GM12878 (cell line): ENCODE measurements around the gene NEGR1. TPM values are rescaled to one million over a fixed set of nuclear protein-coding genes. Genes with fewer than 3 reads are reported as not detected.

ENCODE experiments used
- ATAC-seq: fragments of 200-7000 bp; cut with Tn5 transposase; 3 replicates; pipeline ENCODE4 v1.9.1; 2020; ENCODE audit warnings: mild to moderate bottlenecking, moderate library complexity
- BruUV-seq: library from RNA; stranded (reverse); fragments of 400-500 nt; replicated peaks from 2 replicates; lab custom pipeline; 2021; lab: Mats Ljungman, UMichigan
- CTCF ChIA-PET: fragments of 300-600 bp; sonication (Branson Sonifier 250); formaldehyde crosslinking; extraction: SDS; loops from one replicate; lab custom pipeline; 2021; ENCODE audit warnings: inconsistent platforms; lab: Yijun Ruan, JAX
- POLR2A ChIA-PET: fragments of 350-600 bp; formaldehyde crosslinking; extraction: SDS; loops from one replicate; lab custom pipeline; 2021; ENCODE audit warnings: inconsistent platforms; lab: Charles Lee
- RAD21 ChIA-PET: fragments of 300-600 bp; sonication (Branson Sonifier 250); formaldehyde crosslinking; loops from one replicate; lab custom pipeline; 2023; ENCODE audit warnings: antibody characterized with exemption; ENCODE audit not compliant: unreplicated experiment; lab: Charles Lee
- SMC1A ChIA-PET: fragments of 300-600 bp; sonication (Branson Sonifier 250); formaldehyde crosslinking; loops from one replicate; lab custom pipeline; 2023; ENCODE audit not compliant: unreplicated experiment, uncharacterized antibody; lab: Charles Lee
- DNase-seq: peaks from one replicate; pipeline ENCODE4 v3.0.0-alpha.2; 2011; ENCODE audit warnings: low read depth, low spot score
- FAIRE-seq: peaks from 3 replicates; lab custom pipeline; 2011; peaks lifted over from hg19 to GRCh38; lab: Jason Lieb, UNC
- H2AFZ ChIP-seq: 2 replicates; pipeline ENCODE4 v1.6.0; 2011; ENCODE audit warnings: low read depth, low read length, control low read depth; ENCODE audit not compliant: control insufficient read depth
- H3K27ac ChIP-seq: 2 replicates; pipeline ENCODE4 v1.5.1; 2011; ENCODE audit warnings: control low read depth; ENCODE audit not compliant: control insufficient read depth, insufficient read depth
- H3K27me3 ChIP-seq, 2 experiments: replicated peaks in 1 of 2; 2 replicates each; pipeline versions ENCODE4 v1.6.0 to v1.6.1; 2011; ENCODE audit warnings: low read length in 1 of 2; ENCODE audit not compliant: control insufficient read depth in 2 of 2, insufficient read depth in 2 of 2
- H3K36me3 ChIP-seq, 2 experiments: 2 replicates each; pipeline ENCODE4 v1.5.1; 2011; ENCODE audit warnings: low read length in 1 of 2; ENCODE audit not compliant: control insufficient read depth in 2 of 2, insufficient read depth in 2 of 2
- H3K4me1 ChIP-seq: 2 replicates; pipeline ENCODE4 v1.6.1; 2011; ENCODE audit warnings: mild to moderate bottlenecking, low read length, moderate library complexity, mixed read lengths; ENCODE audit not compliant: control insufficient read depth, insufficient read depth
- H3K4me2 ChIP-seq: 2 replicates; pipeline ENCODE4 v1.6.0; 2011; ENCODE audit warnings: control low read depth; ENCODE audit not compliant: control insufficient read depth, insufficient read depth
- H3K4me3 ChIP-seq: fragments of 200-600 bp; sonication (generic); 2 replicates; pipeline ENCODE4 v1.5.1; 2016
- H3K79me2 ChIP-seq: 2 replicates; pipeline ENCODE4 v1.6.0; 2011; ENCODE audit warnings: low read length; ENCODE audit not compliant: control insufficient read depth, insufficient read depth
- H3K9ac ChIP-seq: 2 replicates; pipeline ENCODE4 v1.8.0; 2011; ENCODE audit warnings: low read length, control low read depth, mixed read lengths; ENCODE audit not compliant: control insufficient read depth, insufficient read depth
- H3K9me3 ChIP-seq: replicated peaks from 3 replicates; pipeline ENCODE4 v1.5.1; 2011; ENCODE audit warnings: mild to moderate bottlenecking, low read length; ENCODE audit not compliant: control insufficient read depth, insufficient read depth
- H4K20me1 ChIP-seq: 2 replicates; pipeline ENCODE4 v1.6.0; 2011; ENCODE audit not compliant: control insufficient read depth, insufficient read depth
- CREB1 ChIP-seq: IDR thresholded peaks from 2 replicates; pipeline ENCODE4 v1.6.1; 2012; ENCODE audit warnings: low read depth, mild to moderate bottlenecking, inconsistent platforms
- HCFC1 ChIP-seq: fragments of 150-350 bp; IDR thresholded peaks from 2 replicates; pipeline ENCODE4 v1.6.1; 2014; ENCODE audit warnings: low read length
- HDAC2 ChIP-seq: fragments of 200-600 bp; sonication (generic); IDR thresholded peaks from 2 replicates; pipeline ENCODE4 v1.6.1; 2017
- HDAC6 ChIP-seq: fragments of 200-600 bp; sonication (generic); IDR thresholded peaks from one replicate; pipeline ENCODE4 v1.8.0; 2017; ENCODE audit warnings: antibody characterized with exemption; ENCODE audit not compliant: unreplicated experiment
- IKZF1 ChIP-seq: fragments of 450-650 bp; conservative IDR thresholded peaks from 2 replicates; pipeline ENCODE4 v1.6.1; 2017; ENCODE audit warnings: antibody characterized with exemption, mild to moderate bottlenecking
- IKZF2 ChIP-seq, 2 experiments: fragments of 450-650 bp; IDR thresholded peaks; 2 replicates each; pipeline ENCODE4 v1.6.1; 2017; ENCODE audit warnings: mild to moderate bottlenecking in 2 of 2, moderate library complexity in 2 of 2
- MTA2 ChIP-seq: fragments of 450-650 bp; IDR thresholded peaks from 2 replicates; pipeline ENCODE4 v1.6.1; 2016; ENCODE audit warnings: low read depth, mild to moderate bottlenecking, moderate library complexity
- MTA3 ChIP-seq: IDR thresholded peaks from 2 replicates; pipeline ENCODE4 v1.6.1; 2012; ENCODE audit warnings: low read length, inconsistent platforms, borderline replicate concordance
- MYC ChIP-seq: IDR thresholded peaks from 2 replicates; pipeline ENCODE4 v1.6.1; 2011; ENCODE audit warnings: mild to moderate bottlenecking, low read length, moderate library complexity, inconsistent platforms; ENCODE audit not compliant: insufficient read depth, insufficient replicate concordance, insufficient read length, severe bottlenecking
- NR2C2 ChIP-seq: IDR thresholded peaks from 2 replicates; pipeline ENCODE4 v1.6.1; 2011; ENCODE audit warnings: borderline replicate concordance, low read depth; ENCODE audit not compliant: control insufficient read depth, insufficient read length
- PKNOX1 ChIP-seq: fragments of 450-650 bp; IDR thresholded peaks from 2 replicates; pipeline ENCODE4 v1.6.1; 2016; ENCODE audit warnings: mild to moderate bottlenecking
- RUNX3 ChIP-seq: IDR thresholded peaks from 2 replicates; pipeline ENCODE4 v1.6.1; 2012; ENCODE audit warnings: low read length, inconsistent platforms
- SREBF1 ChIP-seq: IDR thresholded peaks from 2 replicates; pipeline ENCODE4 v1.6.1; 2012; ENCODE audit warnings: mild to moderate bottlenecking, low read length
- WGBS: methylation state at CpG from one replicate; pipeline ENCODE4 v1.1.6; 2016; ENCODE audit warnings: low lambda C conversion rate; ENCODE audit not compliant: insufficient replicate concordance, insufficient coverage; ENCODE audit errors: missing lambda C conversion rate; 5-methylcytosine and 5-hydroxymethylcytosine counted together
- in situ Hi-C: fragments of 300-500 bp; cut with MboI; formaldehyde crosslinking; loops from 9 replicates; pipeline ENCODE4 v1.14.3; 2018; ENCODE audit warnings: mixed read lengths
- intact Hi-C: fragments of 100-400 bp; cut with micrococcal nuclease; formaldehyde crosslinking; loops from one replicate; pipeline ENCODE4 v1.14.2; 2022; ENCODE audit not compliant: unreplicated experiment
- polyA plus RNA-seq, 11 experiments: library from polyadenylated mRNA; depleted of rRNA in 4 of 11; unstranded in 6 of 11; stranded (reverse) in 5 of 11; fragments of >200 nt; fragmentation: Nextera tagmentation in 4 of 11; fragmentation: Illumina TruSeq in 1 of 11; extraction: Ambion mirVana in 4 of 11; extraction: Trizol in 1 of 11; gene quantifications; 1 replicate in 1 of 11; 2 replicates in 10 of 11; pipeline versions ENCODE4 v1.2.1 to v1.2.3, GENCODE V29; 2011 to 2016; ENCODE audit warnings: inconsistent platforms in 2 of 11, missing spikeins in 2 of 11, low read depth in 1 of 11
- total RNA-seq, 4 experiments: library from RNA; depleted of rRNA in 3 of 4; stranded (reverse); fragments of >200 nt in 3 of 4; fragmentation: Illumina TruSeq in 1 of 4; extraction: Trizol in 1 of 4; gene quantifications; 2 replicates each; pipeline versions ENCODE4 v1.2.1 to v1.2.3, GENCODE V29; 2013 to 2021
- TF ChIP-seq, protein P1 (sequence below): fragments of 450-650 bp; IDR thresholded peaks from 2 replicates; pipeline ENCODE4 v1.6.1; 2017; ENCODE audit warnings: antibody characterized with exemption, mild to moderate bottlenecking, moderate library complexity
- TF ChIP-seq, protein P2 (sequence below): fragments of 450-650 bp; IDR thresholded peaks from 2 replicates; pipeline ENCODE4 v1.6.1; 2014; ENCODE audit warnings: mild to moderate bottlenecking
- TF ChIP-seq, protein P3 (sequence below): IDR thresholded peaks from 2 replicates; pipeline ENCODE4 v1.6.1; 2011; ENCODE audit warnings: mild to moderate bottlenecking, low read depth, low read length, moderate library complexity; ENCODE audit not compliant: insufficient replicate concordance

The NEGR1 gene
- total and polyA plus RNA-seq, 10 of the 15 experiments (the other 5 are each of a cell fraction or from before 2014, with no cell fraction given) = under 0.01 to 0.03 (median 0.01) TPM; not detected in 7

GRCh38 chr1:71640998-71641397 is 641.3 kb downstream of the NEGR1 start:
- in situ Hi-C loops = no loop called here
- FAIRE-seq = no peak

More at GRCh38 chr1:71640998-71641397, 641.3 kb downstream of the NEGR1 start:
- BruUV-seq = no TSS peak
- intact Hi-C loops = no loop called here
- H3K36me3 ChIP-seq = no peaks in the 10 kb centered on the region
- no peak overlapping the region for H3K9ac ChIP-seq
- H3K4me2 ChIP-seq = no peak overlapping the region
- H3K27ac ChIP-seq = no peak overlapping the region
- ChIA-PET CTCF (interaction anchor here (0.8 kb wide), 1 partner anchor 10 kb away, joined by 4 read pairs; no protein-coding TSS in a partner anchor), SMC1A (interaction anchor here (0.8 kb wide), 1 partner anchor 10 kb away, joined by 3 read pairs; no protein-coding TSS in a partner anchor)
- no peaks in the 10 kb centered on the region for H3K9me3 ChIP-seq
- no peaks in the 10 kb centered on the region for H4K20me1 ChIP-seq
- no peaks in the 10 kb centered on the region for H3K79me2 ChIP-seq
- WGBS = 7% methylated on average over 5 of the region's 5 CpGs
- H3K4me3 ChIP-seq = no peak overlapping the region
- H3K27me3 ChIP-seq = no peaks in the 10 kb centered on the region
- no peak overlapping the region for H2AFZ ChIP-seq
- TF ChIP-seq NR2C2 (no peak), IKZF1 (no peak), PKNOX1 (no peak), MYC (no peak), RUNX3 (no peak), HCFC1 (no peak), SREBF1 (no peak), CREB1 (no peak), MTA3 (no peak), HDAC2 (no peak), HDAC6 (no peak), IKZF2 (IDR thresholded peaks at IDR 0.05) (no peak), MTA2 (no peak)
- TF ChIP-seq, protein P1, sequence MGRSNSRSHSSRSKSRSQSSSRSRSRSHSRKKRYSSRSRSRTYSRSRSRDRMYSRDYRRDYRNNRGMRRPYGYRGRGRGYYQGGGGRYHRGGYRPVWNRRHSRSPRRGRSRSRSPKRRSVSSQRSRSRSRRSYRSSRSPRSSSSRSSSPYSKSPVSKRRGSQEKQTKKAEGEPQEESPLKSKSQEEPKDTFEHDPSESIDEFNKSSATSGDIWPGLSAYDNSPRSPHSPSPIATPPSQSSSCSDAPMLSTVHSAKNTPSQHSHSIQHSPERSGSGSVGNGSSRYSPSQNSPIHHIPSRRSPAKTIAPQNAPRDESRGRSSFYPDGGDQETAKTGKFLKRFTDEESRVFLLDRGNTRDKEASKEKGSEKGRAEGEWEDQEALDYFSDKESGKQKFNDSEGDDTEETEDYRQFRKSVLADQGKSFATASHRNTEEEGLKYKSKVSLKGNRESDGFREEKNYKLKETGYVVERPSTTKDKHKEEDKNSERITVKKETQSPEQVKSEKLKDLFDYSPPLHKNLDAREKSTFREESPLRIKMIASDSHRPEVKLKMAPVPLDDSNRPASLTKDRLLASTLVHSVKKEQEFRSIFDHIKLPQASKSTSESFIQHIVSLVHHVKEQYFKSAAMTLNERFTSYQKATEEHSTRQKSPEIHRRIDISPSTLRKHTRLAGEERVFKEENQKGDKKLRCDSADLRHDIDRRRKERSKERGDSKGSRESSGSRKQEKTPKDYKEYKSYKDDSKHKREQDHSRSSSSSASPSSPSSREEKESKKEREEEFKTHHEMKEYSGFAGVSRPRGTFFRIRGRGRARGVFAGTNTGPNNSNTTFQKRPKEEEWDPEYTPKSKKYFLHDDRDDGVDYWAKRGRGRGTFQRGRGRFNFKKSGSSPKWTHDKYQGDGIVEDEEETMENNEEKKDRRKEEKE = no peak
- TF ChIP-seq, protein P2, sequence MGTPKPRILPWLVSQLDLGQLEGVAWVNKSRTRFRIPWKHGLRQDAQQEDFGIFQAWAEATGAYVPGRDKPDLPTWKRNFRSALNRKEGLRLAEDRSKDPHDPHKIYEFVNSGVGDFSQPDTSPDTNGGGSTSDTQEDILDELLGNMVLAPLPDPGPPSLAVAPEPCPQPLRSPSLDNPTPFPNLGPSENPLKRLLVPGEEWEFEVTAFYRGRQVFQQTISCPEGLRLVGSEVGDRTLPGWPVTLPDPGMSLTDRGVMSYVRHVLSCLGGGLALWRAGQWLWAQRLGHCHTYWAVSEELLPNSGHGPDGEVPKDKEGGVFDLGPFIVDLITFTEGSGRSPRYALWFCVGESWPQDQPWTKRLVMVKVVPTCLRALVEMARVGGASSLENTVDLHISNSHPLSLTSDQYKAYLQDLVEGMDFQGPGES = no peak
- TF ChIP-seq, protein P3, sequence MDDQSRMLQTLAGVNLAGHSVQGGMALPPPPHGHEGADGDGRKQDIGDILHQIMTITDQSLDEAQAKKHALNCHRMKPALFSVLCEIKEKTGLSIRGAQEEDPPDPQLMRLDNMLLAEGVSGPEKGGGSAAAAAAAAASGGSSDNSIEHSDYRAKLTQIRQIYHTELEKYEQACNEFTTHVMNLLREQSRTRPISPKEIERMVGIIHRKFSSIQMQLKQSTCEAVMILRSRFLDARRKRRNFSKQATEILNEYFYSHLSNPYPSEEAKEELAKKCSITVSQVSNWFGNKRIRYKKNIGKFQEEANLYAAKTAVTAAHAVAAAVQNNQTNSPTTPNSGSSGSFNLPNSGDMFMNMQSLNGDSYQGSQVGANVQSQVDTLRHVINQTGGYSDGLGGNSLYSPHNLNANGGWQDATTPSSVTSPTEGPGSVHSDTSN = no peak
- TF ChIP-seq, all 136 proteins: peak for 0
- ChIA-PET RAD21 (no interaction called here), POLR2A (no interaction called here)
- ATAC-seq (no peak), DNase-seq (no peak)
- H3K4me1 ChIP-seq = no peaks in the 10 kb centered on the region
